ENCODE measurements around the gene CALR.

CALR gene

DNA sequence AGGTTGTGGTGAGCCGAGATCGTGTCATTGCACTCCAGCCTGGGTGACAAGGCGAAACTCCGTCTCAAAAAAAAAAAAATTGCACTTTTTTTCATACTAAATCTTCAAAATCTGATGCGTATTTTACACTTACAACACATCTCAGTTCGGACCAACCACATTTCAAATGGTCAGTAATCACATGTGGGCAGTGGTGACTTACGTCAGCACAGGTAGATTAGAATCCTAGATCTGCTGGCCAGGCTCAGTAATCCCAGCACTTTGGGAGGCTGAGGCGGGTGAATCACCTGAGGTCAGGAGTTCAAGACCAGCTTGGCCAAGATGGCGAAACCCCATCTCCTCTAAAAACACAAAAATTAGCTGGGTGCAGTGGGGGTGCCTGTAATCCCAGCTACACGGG is 3.3 kb upstream of the CALR start:
- no peak for DNase-seq

GRCh38 chr19:12936582-12936981 is 1.8 kb upstream of the CALR start:
- DNase-seq: no peak

DNA sequence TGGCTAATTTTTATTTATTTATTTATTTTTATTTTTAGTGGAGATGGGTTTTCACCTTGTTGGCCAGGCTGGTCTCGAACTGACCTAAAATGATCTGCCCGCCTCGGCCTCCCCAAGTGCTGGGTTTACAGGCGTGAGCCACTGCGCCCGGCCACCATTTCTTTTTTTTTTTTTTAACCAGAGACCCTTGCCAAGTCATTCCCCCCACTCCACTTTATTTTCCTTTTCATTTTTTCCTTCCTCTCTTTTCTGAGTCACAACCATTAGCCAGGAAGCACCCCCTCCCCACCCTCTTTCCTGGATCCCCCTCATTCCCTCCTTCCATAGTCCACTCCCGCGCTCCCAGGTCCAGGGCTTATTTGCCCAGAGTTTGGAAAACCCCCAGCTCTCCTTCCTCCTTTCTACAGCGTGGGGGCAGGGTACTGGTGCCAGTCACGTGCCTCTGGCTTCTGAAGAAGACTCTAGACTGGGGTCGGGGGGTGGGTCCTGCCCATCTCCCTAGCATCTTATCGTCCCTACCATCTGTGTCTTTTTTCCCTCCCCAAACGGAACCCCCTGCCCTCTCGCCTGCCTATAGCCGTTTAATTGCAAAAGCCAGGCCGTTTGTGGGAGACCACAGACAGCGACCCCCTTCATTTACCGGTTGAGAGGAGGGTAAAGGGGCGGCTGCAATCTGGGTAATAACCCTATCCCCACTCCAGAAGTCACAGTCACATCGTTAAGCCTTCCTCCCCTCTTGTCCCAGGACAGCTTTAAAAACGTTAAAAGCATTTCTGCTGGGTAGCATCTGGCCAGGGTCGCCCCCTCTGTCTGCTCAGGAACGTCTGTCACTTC is 1.1 kb upstream of the CALR start:
- DNase-seq: peak; percentile 98

DNA sequence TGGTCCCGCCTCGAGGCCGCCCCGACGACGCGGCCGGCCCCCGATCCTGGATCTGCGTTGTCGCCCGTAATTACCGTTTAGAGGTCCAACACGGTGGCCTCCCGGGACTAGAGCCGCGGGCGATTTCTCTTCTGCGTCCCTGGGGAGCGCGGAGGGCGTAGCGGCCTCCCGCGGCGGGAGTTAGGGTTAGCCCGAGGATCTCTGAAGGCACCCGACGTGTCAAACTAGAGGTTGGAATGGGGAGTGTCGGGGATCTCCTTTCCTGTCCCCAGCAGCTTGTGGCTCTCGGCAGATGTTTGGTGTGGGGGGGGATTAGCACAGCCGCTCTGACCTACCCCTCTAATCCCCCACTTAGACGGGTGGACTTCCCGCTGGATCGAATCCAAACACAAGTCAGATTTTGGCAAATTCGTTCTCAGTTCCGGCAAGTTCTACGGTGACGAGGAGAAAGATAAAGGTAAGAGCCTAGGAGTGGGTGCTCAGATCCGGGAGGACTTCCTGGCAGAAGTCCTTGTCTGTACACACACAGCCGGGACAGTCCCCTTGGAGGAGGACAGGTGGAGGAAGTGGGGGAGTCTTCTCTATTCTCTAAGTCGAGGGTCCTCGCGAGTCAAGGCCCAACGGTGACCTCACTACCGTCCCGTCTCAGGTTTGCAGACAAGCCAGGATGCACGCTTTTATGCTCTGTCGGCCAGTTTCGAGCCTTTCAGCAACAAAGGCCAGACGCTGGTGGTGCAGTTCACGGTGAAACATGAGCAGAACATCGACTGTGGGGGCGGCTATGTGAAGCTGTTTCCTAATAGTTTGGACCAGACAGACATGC is 581 bp downstream of the CALR start:
- peak; percentile 88 for DNase-seq

DNA sequence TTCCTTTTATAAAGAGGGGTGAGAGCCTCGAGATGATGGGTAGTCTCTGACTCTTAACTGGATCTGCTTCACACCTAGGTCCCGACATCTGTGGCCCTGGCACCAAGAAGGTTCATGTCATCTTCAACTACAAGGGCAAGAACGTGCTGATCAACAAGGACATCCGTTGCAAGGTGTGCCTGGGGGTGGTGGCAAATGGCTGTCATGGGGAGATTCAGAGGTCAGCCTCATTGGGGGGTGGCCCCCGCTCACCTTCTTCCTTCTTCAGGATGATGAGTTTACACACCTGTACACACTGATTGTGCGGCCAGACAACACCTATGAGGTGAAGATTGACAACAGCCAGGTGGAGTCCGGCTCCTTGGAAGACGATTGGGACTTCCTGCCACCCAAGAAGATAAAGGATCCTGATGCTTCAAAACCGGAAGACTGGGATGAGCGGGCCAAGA is 1.6 kb downstream of the CALR start:
- DNase-seq: no peak

DNA sequence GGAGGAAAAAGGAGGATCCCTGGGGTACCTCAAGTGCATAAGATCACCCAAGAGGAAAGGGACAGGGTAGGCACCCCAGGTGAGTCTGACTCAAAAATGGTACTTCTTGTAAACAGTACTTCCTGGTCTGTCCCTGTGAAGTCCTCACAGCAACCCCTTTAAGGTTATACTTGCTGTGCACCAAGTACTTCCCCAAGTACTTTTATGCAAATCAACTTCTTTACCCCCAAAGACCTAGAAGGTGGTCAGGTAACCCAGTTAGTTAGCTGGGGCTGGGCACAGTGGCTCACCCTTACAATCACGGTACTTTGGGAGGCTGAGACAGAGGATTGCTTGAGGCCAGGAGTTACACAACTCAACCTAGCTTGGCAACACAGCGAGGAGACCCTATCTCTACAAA is 2.5 kb downstream of the CALR start:
- no peak for DNase-seq

DNA sequence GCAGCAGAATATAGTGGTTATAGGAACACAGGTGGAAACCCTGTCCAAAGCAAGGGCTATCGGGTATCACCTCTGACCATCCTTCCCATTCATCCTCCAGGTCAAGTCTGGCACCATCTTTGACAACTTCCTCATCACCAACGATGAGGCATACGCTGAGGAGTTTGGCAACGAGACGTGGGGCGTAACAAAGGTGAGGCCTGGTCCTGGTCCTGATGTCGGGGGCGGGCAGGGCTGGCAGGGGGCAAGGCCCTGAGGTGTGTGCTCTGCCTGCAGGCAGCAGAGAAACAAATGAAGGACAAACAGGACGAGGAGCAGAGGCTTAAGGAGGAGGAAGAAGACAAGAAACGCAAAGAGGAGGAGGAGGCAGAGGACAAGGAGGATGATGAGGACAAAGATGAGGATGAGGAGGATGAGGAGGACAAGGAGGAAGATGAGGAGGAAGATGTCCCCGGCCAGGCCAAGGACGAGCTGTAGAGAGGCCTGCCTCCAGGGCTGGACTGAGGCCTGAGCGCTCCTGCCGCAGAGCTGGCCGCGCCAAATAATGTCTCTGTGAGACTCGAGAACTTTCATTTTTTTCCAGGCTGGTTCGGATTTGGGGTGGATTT is 5.1 kb downstream of the CALR start:
- DNase-seq: no peak

DNA sequence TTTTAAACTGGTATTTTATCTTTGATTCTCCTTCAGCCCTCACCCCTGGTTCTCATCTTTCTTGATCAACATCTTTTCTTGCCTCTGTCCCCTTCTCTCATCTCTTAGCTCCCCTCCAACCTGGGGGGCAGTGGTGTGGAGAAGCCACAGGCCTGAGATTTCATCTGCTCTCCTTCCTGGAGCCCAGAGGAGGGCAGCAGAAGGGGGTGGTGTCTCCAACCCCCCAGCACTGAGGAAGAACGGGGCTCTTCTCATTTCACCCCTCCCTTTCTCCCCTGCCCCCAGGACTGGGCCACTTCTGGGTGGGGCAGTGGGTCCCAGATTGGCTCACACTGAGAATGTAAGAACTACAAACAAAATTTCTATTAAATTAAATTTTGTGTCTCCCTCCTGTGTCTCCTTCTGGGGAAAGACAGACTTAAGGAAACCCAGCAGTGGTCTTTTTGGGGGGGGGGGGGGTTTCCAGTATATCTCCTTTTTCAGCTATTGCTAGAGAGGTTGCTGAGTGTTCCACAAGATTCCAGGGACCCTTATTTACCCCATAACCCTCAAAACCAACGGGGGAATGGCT is 5.8 kb downstream of the CALR start:
- no peak for DNase-seq

DNA sequence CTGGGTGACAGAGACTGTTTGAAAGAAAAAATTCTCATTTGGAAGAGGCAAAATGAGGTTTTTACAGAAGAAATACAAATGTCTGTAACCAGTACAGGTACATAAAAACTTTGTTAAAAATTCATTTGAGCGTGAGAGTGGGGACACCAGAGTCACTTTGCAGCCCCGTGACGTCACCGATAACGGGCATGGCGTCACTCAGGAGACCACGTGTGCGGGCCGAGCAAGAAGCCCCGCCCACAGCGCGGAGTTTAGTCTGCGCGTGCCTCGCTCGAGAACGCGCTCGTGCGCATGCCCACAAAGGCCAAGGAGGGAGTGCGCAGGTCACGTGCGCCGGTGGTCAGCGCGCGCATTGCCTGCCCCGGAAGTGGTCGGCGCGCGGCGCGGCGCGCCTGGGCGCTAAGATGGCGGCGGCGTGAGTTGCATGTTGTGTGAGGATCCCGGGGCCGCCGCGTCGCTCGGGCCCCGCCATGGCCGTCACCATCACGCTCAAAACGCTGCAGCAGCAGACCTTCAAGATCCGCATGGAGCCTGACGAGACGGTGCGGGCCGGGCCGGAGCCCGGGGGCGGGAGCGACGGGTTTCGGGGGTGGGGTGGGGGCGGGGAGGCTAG is 7.2 kb downstream of the CALR start, which contains the start of gene RAD23A:
Gene RAD23A (plus strand): TSS at position 384 of the 613 bp plus-strand sequence. CDS start 87 bp downstream, at position 471.
- DNase-seq: peak; percentile 100

- peak; percentile 80 for DNase-seq
These were observed 7.8 kb downstream of the CALR start for GRCh38 chr19:12946092-12946721.

GRCh38 chr19:12946731-12947496 is 8.5 kb downstream of the CALR start:
- DNase-seq: peak; percentile 64

GRCh38 chr19:12947702-12948611 is 9.5 kb downstream of the CALR start:
- DNase-seq: no peak

DNA sequence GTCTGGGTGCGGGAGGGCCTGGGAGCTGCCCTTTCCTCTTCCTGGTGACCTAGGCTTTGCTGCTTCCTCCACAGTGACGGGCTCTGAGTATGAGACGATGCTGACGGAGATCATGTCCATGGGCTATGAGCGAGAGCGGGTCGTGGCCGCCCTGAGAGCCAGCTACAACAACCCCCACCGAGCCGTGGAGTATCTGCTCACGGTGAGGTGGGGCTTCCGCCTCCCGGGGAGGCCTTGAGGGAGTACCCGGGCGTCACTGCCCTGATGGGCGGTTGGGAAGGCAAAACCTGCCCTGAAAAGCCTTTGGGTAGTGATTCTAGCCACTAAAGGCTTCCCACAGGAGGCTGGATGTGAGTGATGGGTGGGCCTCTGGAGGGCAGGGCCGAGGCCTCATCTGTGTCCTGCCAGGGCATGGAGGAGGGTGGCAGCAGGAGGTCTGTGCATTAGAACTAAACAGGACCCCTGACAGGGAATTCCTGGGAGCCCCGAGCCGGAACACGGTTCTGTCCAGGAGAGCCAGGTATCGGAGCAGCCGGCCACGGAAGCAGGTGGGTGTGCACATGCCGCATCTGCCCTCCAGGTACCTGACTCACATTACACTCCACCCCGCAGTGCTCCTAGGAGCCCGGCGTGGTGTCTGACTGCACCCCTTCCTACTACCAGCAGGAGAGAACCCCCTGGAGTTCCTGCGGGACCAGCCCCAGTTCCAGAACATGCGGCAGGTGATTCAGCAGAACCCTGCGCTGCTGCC is 10.4 kb downstream of the CALR start:
- DNase-seq: no peak

DNA sequence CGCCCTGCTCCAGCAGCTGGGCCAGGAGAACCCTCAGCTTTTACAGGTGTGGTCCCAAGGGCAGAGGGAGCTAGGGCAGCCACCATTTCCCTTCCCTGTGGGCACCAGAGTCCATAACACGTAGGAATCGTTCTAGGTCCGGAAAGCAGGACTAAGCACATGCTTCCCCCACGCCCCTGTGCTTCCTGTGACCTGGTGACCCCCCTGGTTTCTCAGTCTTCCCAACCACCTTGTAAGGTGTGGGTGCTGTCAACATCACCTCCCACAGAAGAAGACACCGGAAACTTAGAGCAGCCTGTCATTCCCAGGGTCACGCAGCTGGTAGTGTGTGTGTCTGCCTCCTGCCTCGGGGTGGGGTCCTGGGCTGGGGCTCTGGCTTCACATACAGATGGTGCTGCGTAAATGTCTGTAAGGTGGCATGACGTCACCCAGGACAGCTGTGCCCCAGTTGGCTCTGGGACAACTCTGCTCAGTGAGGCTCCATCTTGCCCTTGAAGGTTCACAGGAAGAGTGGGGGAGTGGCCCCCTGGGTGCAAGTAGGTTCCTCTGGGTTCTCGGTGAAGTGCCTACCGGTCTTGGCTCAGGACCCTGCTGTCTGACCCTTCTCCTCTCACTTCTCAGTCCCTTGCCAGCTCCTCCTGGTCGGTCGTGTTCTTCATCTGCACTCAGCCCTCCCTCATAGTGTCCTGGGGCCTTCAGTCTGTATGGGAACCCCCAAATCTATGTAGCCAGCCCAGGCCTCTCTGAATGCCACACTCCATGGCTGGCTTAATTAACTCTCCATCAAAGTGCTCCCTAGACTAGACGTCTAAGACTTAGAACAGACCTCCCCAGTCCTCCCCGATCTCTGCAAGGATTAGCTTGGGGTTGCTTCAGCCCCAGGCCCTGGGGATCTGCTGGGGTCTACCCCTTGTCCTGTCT is 11.2 kb downstream of the CALR start:
- no peak for DNase-seq

- peak; percentile 53 for DNase-seq
These were observed 13.6 kb downstream of the CALR start for GRCh38 chr19:12952050-12952449.

DNA sequence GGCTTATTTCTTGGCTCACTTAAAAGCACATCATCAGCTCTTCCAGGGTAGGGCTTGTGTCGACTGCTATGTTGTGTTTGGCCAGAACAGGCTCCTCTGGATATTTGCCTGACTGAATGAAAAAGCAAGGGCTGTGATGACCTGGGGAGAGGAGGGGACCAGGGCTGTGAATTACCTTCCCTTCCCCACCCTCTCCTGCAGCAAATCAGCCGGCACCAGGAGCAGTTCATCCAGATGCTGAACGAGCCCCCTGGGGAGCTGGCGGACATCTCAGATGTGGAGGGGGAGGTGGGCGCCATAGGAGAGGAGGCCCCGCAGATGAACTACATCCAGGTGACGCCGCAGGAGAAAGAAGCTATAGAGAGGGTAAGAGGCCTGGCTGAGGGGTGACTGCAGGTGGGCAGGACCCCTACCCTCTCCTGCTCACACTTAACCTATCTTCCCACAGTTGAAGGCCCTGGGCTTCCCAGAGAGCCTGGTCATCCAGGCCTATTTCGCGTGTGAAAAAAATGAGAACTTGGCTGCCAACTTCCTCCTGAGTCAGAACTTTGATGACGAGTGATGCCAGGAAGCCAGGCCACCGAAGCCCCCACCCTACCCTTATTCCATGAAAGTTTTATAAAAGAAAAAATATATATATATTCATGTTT is 14.2 kb downstream of the CALR start:
- peak; percentile 73 for DNase-seq

GRCh38 chr19:12953138-12953798 is 14.9 kb downstream of the CALR start:
- peak; percentile 96 for DNase-seq

Measured in NCI-H82 (cell line).